Measurements from ENCODE around the gene OCA2.

- TF ChIP-seq ZKSCAN1 (IDR thresholded peaks at IDR 0.05; ENCODE audit: low read length), result no peak
- TF ChIP-seq, protein P1, sequence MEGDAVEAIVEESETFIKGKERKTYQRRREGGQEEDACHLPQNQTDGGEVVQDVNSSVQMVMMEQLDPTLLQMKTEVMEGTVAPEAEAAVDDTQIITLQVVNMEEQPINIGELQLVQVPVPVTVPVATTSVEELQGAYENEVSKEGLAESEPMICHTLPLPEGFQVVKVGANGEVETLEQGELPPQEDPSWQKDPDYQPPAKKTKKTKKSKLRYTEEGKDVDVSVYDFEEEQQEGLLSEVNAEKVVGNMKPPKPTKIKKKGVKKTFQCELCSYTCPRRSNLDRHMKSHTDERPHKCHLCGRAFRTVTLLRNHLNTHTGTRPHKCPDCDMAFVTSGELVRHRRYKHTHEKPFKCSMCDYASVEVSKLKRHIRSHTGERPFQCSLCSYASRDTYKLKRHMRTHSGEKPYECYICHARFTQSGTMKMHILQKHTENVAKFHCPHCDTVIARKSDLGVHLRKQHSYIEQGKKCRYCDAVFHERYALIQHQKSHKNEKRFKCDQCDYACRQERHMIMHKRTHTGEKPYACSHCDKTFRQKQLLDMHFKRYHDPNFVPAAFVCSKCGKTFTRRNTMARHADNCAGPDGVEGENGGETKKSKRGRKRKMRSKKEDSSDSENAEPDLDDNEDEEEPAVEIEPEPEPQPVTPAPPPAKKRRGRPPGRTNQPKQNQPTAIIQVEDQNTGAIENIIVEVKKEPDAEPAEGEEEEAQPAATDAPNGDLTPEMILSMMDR (CRISPR knock-in tag; IDR thresholded peaks at IDR 0.05), result no peak
- TF ChIP-seq ZNF234 (CRISPR knock-in tag; conservative IDR thresholded peaks at IDR 0.05), result no peak
- no peak for TF ChIP-seq ZNF724P (CRISPR knock-in tag; IDR thresholded peaks at IDR 0.05; ENCODE audit: borderline replicate concordance)
- TF ChIP-seq TMF1 (CRISPR knock-in tag; IDR thresholded peaks at IDR 0.05; ENCODE audit: low read depth), result no peak
- TF ChIP-seq, protein P2, sequence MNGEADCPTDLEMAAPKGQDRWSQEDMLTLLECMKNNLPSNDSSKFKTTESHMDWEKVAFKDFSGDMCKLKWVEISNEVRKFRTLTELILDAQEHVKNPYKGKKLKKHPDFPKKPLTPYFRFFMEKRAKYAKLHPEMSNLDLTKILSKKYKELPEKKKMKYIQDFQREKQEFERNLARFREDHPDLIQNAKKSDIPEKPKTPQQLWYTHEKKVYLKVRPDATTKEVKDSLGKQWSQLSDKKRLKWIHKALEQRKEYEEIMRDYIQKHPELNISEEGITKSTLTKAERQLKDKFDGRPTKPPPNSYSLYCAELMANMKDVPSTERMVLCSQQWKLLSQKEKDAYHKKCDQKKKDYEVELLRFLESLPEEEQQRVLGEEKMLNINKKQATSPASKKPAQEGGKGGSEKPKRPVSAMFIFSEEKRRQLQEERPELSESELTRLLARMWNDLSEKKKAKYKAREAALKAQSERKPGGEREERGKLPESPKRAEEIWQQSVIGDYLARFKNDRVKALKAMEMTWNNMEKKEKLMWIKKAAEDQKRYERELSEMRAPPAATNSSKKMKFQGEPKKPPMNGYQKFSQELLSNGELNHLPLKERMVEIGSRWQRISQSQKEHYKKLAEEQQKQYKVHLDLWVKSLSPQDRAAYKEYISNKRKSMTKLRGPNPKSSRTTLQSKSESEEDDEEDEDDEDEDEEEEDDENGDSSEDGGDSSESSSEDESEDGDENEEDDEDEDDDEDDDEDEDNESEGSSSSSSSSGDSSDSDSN (CRISPR knock-in tag; IDR thresholded peaks at IDR 0.05), result no peak
- TF ChIP-seq MYC (CRISPR knock-in tag; IDR thresholded peaks at IDR 0.05; ENCODE audit: borderline replicate concordance), result no peak
These were observed 214.4 kb downstream of the OCA2 start for GRCh38 chr15:27884726-27885125.

All from HepG2 (cell line).